ENCODE measurements around the gene SLX4IP. TPM values are rescaled to one million over a fixed set of nuclear protein-coding genes. Genes with fewer than 3 reads are reported as not detected.

Gene SLX4IP
- total and polyA plus RNA-seq, 2 of the 13 experiments (the other 11 are each of a cell fraction or from before 2014, with no cell fraction given), result 3.6 to 7.3 TPM

DNA sequence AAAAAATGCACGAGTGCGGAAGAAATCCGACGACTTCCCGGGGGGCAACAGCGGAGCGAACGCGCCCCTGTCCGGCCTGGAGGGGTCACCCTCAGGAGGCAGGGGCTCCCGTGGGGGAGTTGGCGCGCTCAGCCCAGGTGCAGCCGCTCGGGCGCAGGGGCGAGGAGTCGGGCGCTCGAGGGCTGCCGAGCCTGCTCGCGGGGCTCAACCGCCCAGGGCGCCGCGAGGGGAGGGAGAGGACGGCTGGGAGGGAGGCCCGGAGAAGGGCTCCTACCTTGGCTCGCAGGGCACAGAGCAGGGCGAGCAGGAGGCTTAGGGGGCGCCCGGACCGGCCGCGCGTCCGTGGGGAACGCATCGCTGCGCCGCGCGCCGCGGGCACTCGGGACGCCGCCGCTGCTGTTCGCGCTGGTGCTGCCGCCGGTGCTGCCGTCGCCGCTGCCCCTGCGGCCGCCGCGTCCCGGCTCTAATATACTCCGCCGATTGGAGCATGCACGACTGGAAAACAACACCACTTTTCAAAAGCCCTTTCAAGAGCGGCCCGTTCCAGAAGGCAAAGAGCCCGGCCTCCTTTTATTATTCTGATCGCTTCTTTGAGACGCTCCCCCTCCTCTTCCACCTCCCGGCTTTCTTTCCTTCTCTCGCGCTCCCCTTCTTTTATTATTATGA lies 238.2 kb downstream of the SLX4IP start (continued):
- no peak for TF ChIP-seq ZBTB7A (CRISPR knock-in tag; IDR thresholded peaks at IDR 0.05)
- TF ChIP-seq DPF2 (CRISPR knock-in tag; IDR thresholded peaks at IDR 0.05; ENCODE audit: borderline replicate concordance, low read depth), result no peak
- TF ChIP-seq, protein P1, sequence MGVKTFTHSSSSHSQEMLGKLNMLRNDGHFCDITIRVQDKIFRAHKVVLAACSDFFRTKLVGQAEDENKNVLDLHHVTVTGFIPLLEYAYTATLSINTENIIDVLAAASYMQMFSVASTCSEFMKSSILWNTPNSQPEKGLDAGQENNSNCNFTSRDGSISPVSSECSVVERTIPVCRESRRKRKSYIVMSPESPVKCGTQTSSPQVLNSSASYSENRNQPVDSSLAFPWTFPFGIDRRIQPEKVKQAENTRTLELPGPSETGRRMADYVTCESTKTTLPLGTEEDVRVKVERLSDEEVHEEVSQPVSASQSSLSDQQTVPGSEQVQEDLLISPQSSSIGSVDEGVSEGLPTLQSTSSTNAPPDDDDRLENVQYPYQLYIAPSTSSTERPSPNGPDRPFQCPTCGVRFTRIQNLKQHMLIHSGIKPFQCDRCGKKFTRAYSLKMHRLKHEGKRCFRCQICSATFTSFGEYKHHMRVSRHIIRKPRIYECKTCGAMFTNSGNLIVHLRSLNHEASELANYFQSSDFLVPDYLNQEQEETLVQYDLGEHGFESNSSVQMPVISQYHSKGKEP (CRISPR knock-in tag; IDR thresholded peaks at IDR 0.05), result no peak
- TF ChIP-seq, protein P2, sequence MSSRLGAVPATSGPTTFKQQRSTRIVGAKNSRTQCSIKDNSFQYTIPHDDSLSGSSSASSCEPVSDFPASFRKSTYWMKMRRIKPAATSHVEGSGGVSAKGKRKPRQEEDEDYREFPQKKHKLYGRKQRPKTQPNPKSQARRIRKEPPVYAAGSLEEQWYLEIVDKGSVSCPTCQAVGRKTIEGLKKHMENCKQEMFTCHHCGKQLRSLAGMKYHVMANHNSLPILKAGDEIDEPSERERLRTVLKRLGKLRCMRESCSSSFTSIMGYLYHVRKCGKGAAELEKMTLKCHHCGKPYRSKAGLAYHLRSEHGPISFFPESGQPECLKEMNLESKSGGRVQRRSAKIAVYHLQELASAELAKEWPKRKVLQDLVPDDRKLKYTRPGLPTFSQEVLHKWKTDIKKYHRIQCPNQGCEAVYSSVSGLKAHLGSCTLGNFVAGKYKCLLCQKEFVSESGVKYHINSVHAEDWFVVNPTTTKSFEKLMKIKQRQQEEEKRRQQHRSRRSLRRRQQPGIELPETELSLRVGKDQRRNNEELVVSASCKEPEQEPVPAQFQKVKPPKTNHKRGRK (CRISPR knock-in tag; IDR thresholded peaks at IDR 0.05), result no peak
- no peak for TF ChIP-seq ELF3 (CRISPR knock-in tag; IDR thresholded peaks at IDR 0.05)
- no peak for TF ChIP-seq ZNF850 (CRISPR knock-in tag; conservative IDR thresholded peaks at IDR 0.05)
- TF ChIP-seq CENPBD1 (CRISPR knock-in tag; IDR thresholded peaks at IDR 0.05; ENCODE audit: borderline replicate concordance, low read depth), result no peak
- TF ChIP-seq ZNF432 (CRISPR knock-in tag; IDR thresholded peaks at IDR 0.05; ENCODE audit: borderline replicate concordance), result 0 out of 2 replicates have a peak, but pooled peaks have one; percentile 8
- no peak for TF ChIP-seq NCOA2 (CRISPR knock-in tag; IDR thresholded peaks at IDR 0.05)
- no peak for TF ChIP-seq ZNF746 (CRISPR knock-in tag; IDR thresholded peaks at IDR 0.05)
- TF ChIP-seq ZNF800 (CRISPR knock-in tag; IDR thresholded peaks at IDR 0.05), result no peak; the same call in 1 of the 2 replicates
- TF ChIP-seq CAMTA2 (CRISPR knock-in tag; IDR thresholded peaks at IDR 0.05; ENCODE audit: borderline replicate concordance), result no peak
- TF ChIP-seq HOXD1 (CRISPR knock-in tag; IDR thresholded peaks at IDR 0.05), result 0 out of 2 replicates have a peak, but pooled peaks have one; percentile 25
- TF ChIP-seq, protein P3, sequence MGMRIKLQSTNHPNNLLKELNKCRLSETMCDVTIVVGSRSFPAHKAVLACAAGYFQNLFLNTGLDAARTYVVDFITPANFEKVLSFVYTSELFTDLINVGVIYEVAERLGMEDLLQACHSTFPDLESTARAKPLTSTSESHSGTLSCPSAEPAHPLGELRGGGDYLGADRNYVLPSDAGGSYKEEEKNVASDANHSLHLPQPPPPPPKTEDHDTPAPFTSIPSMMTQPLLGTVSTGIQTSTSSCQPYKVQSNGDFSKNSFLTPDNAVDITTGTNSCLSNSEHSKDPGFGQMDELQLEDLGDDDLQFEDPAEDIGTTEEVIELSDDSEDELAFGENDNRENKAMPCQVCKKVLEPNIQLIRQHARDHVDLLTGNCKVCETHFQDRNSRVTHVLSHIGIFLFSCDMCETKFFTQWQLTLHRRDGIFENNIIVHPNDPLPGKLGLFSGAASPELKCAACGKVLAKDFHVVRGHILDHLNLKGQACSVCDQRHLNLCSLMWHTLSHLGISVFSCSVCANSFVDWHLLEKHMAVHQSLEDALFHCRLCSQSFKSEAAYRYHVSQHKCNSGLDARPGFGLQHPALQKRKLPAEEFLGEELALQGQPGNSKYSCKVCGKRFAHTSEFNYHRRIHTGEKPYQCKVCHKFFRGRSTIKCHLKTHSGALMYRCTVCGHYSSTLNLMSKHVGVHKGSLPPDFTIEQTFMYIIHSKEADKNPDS (CRISPR knock-in tag; IDR thresholded peaks at IDR 0.05), result no peak
- no peak for TF ChIP-seq ZHX1 (CRISPR knock-in tag; IDR thresholded peaks at IDR 0.05; ENCODE audit: low read depth)
- no peak for TF ChIP-seq ATF1 (CRISPR knock-in tag; IDR thresholded peaks at IDR 0.05)
- TF ChIP-seq HES4 (CRISPR knock-in tag; IDR thresholded peaks at IDR 0.05; ENCODE audit: borderline replicate concordance), result no peak; the same call in 1 of the 2 replicates
- no peak for TF ChIP-seq ZNF616 (CRISPR knock-in tag; IDR thresholded peaks at IDR 0.05; ENCODE audit: low read depth)
